ENCODE results near the gene ZNF20. TPM values are rescaled to one million over a fixed set of nuclear protein-coding genes. Genes with fewer than 3 reads are reported as not detected.

ZNF20 gene
- total and polyA plus RNA-seq, 7 donors, result 0.23 to 2.4 (median 0.49) TPM; not detected in 1

DNA sequence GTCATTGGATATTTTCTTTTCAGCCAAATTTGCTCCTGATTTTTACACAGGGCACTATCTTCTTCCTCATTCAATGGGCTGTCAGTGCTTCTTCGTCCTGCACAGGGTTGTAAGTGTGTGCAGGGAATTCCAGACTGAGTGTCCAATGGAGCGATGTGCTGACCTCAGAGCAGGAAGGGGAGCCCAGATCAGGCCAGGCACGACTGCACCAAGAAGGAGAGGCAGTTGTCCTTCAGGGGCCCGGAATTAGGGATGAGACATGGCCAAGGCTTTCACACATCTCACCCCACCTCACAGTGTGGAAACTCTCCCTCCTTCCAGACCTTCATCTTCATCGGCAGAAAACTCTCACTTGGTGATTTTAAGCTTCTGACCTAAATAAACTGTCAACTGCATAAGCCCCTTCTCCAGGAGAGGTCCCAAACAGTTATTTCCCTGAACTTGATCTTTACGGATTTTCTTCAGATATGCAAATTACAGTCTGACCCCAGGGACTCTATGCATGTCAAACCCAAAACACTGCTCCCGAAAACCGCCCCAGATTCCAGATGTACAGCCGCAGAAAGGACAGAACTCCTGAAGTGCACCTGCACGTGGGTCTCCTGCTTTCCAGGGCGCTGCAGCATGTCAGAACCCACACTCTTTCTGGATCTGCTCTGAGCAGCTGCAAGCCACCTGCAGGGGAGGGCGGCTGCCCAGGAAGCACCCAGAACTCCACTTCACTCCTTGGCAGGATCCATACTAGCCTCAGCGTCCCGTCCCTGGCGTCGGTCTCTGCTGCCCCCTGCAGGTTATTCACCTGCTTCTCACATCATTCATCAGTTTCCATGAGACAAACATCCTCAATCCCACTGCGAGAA lies 625 bp upstream of the ZNF20 start:
- 1 to 2% (median 1%) methylated on average over 17 of the region's 17 CpGs for WGBS, 3 donors
- peak overlapping the region; percentile 68 for H3K27ac ChIP-seq
- peak; percentile 94 for TF ChIP-seq CTCF (IDR thresholded peaks at IDR 0.05)

DNA sequence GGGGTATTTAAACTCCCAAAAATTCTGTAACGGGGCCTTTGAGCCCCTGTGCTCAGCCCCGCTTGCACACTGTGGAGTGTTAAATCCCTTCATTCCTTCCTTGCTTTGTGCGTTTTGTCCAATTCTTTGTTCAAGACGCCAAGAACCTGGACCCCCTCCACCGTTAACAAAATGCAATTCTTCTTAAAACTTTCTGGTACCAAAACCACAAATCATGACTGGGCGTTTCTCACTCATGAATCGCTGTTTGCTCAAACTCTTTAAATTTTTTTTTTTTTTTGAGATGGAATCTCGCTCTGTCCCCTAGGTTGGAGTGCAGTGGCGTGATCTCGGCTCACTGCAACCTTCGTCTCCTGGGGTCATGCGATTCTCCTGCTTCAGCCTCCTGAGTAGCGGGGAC lies 881 bp downstream of the ZNF20 start:
- Histone ChIP-seq H3K9me3 (no peaks in the 10 kb centered on the region), H3K4me3 (peak overlapping the region; percentile 77), H3K4me1 (peaks cover 5% of the 10 kb centered on the region), H3K27ac (no peak overlapping the region), H3K36me3 (ENCODE audit: insufficient read depth in 1 of 2, low read depth in 1 of 2) (peaks cover 0 to 17% of the 10 kb centered on the region in 2 donors), H3K27me3 (ENCODE audit: insufficient read depth in 3 of 3, low read length in 2 of 3) (no peaks in the 10 kb centered on the region)
- WGBS, 3 donors, result 32 to 37% (median 34%) methylated on average over 13 of the region's 13 CpGs
- intact Hi-C loops (cut with DNase I), result no loop called here
- ATAC-seq (no peak), DNase-seq (no peak)
- no peak for TF ChIP-seq CTCF (IDR thresholded peaks at IDR 0.05)

More for the DNA sequence above, 625 bp upstream of the ZNF20 start:
- Histone ChIP-seq H3K4me1 (peaks cover 5% of the 10 kb centered on the region), H3K9me3 (no peaks in the 10 kb centered on the region), H3K36me3 (ENCODE audit: insufficient read depth in 1 of 2, low read depth in 1 of 2) (peaks cover 6 to 17% of the 10 kb centered on the region in 2 donors), H3K4me3 (peak overlapping the region; percentile 77), H3K27me3 (ENCODE audit: insufficient read depth in 3 of 3, low read length in 2 of 3) (no peaks in the 10 kb centered on the region)
- DNase-seq (peak; percentile 87 to 93), ATAC-seq (peak; percentile 90 to 93 (median 92))
- intact Hi-C loops (cut with DNase I), result loop anchor here (1.0 to 10.0 kb wide), 8 partner anchors 81 to 344 kb away; partner anchors contain the start of genes ZNF700 (in 2 of the 2) and ZNF763 (in 1 of the 2)

DNA sequence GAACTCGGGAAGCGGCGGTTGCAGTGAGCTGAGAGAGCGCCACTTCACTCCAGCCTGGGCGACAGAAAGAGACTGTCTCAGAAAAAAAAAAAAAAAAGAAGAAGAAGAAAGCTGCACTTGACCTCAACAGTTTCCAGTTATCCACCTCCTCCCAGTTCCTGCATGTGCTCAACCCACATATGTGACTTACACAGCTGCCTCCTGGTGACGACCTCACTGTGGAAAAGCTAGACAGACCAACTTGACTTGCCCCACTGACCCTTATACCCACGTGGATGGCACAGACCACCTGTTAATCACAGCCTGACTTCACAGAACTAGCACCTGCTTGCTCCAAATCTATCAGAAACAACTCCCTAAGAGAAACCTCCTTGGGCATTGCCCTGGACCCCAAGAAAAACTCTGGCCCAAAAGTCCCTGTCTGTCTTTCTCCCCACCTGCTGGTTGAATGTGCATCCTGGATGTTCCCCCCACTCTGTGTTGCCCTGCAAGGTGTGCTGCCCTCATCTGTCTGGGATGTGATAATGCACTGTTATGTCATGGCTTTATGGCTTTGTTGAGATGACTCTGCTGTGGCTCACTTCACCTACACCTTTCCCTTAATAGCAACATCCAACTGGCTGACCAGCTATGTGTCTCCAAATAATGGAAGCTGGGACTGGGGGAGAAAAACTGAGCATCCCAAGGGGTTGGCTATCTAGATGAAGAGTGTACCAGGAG lies 2.8 kb downstream of the ZNF20 start:
- DNase-seq (no peak), ATAC-seq (no peak)
- intact Hi-C loops (cut with DNase I), result no loop called here
- Histone ChIP-seq H3K27me3 (ENCODE audit: insufficient read depth in 3 of 3, low read length in 2 of 3) (no peaks in the 10 kb centered on the region), H3K4me1 (peaks cover 5% of the 10 kb centered on the region), H3K27ac (no peak overlapping the region), H3K4me3 (no peak overlapping the region), H3K9me3 (peaks cover 17% of the 10 kb centered on the region), H3K36me3 (ENCODE audit: insufficient read depth in 1 of 2, low read depth in 1 of 2) (peaks cover 9 to 36% of the 10 kb centered on the region in 2 donors)
- no peak for TF ChIP-seq CTCF (IDR thresholded peaks at IDR 0.05)
- WGBS, 3 donors, result 76 to 81% (median 79%) methylated on average over 7 of the region's 7 CpGs

DNA sequence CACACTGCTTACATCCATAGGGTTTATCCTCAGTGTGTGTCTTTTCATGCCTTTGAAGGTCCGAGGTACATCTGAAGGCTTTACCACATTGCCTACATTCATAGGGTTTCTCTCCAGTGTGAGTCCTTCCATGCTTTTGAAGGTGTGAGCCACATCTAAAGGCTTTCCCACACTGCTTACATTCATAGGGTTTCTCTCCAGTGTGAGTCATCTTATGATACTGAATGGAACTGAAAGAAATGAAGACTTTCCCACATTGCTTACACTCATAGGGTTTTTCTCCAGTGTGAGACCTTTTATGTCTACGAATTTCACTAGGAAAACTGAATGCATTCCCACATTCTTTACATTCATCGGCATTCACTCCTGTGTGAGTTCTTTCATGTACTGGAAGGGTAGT lies 7.1 kb downstream of the ZNF20 start:
- no peak for TF ChIP-seq CTCF (IDR thresholded peaks at IDR 0.05)
- Histone ChIP-seq H3K27me3 (ENCODE audit: insufficient read depth in 3 of 3, low read length in 2 of 3) (no peaks in the 10 kb centered on the region), H3K27ac (no peak overlapping the region), H3K4me3 (no peak overlapping the region), H3K9me3 (peaks cover 38% of the 10 kb centered on the region), H3K36me3 (ENCODE audit: insufficient read depth in 1 of 2, low read depth in 1 of 2) (peaks cover 9 to 43% of the 10 kb centered on the region in 2 donors), H3K4me1 (no peaks in the 10 kb centered on the region)
- no peak for ATAC-seq
- intact Hi-C loops (cut with DNase I), result no loop called here
- WGBS, 3 donors, result 93 to 97% (median 97%) methylated on average over 3 of the region's 3 CpGs
- no peak for DNase-seq
